Astrocyte of the spinal cord (primary cell): Measurements from ENCODE around the gene GUCA1A.

Experiments used
- DNase-seq: peaks from one replicate; pipeline ENCODE4 v3.0.0; 2011; ENCODE audit warnings: low read depth, low spot score
- H3K4me3 ChIP-seq: 2 replicates; pipeline ENCODE4 v1.5.1; 2011; ENCODE audit warnings: low read depth, mild to moderate bottlenecking, low read length, moderate library complexity
- CTCF ChIP-seq: IDR thresholded peaks from 2 replicates; pipeline ENCODE4 v1.5.1; 2012; ENCODE audit warnings: low read depth, mild to moderate bottlenecking, low read length, inconsistent platforms
- in situ Hi-C: cut with HindIII; loops from 2 replicates; pipeline ENCODE4 v1.10.0; 2017; ENCODE audit warnings: low sequenced_read_pairs

Gene GUCA1A

DNA sequence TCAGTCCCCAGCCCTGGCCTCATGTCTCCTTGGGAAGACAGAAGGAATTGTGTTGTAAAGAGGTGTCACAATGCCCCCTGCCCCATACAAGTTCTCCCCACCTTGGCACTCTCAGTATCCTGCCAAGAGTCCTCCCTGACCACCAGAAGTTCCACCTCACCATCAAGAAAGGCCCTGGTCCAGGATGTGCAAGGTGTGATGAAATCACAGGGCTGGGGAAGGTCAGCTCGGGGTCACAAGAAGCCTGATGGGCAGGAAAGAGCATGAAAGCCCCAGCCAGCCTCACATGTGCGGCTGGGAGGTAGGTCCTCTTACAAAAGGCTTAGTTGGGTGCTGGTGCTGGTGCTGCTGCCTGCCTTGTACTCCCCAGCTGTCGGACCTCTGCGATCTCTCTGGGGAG, 17.9 kb upstream of the GUCA1A start:
- TF ChIP-seq CTCF: no peak
- in situ Hi-C loops: no loop called here
- no peak for DNase-seq
- H3K4me3 ChIP-seq: no peak overlapping the region

GRCh38 chr6:42156638-42157037, 16.5 kb upstream of the GUCA1A start:
- no peak for TF ChIP-seq CTCF
- H3K4me3 ChIP-seq: no peak overlapping the region
- no peak for DNase-seq
- in situ Hi-C loops: no loop called here

DNA sequence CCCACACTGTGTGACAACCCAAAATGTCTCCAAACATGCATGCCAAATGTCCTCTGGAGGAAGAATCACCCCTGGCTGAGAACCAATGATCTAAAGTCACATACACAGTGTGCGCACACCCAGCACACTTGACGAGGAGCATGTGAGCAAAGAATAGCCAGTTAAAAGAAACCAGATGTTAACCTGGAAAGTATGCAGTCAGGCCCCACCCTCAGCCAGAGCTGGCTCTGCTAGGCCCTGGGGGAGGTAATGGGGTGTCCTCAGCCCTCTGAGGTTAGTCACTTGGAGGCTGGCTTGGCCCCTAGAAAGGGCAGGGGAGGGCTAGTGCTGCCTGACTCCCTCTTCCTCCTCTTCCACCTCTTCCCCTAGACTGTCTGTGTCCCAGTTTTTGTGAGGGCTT, 15.2 kb upstream of the GUCA1A start:
- H3K4me3 ChIP-seq: no peak overlapping the region
- no peak for TF ChIP-seq CTCF
- in situ Hi-C loops: no loop called here
- no peak for DNase-seq

DNA sequence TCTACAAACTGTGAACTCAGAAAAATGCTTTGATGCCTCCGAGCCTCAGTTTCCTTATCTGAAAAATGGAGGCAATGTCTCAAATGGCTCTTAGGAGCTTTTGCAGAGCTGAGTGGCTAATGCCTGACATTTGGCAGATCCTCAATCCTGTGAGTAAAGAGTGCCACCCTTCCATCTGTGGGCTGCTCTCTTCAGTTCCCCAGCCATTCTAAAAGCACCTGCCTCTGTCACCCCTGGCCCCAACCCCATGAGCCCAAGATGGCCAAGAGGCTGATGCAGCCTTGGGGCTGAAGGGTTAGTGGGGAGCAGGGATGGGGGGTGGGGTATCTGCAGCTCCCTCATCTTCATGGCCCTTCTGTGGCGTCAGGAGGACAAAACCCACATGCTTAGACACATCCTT, 14.5 kb upstream of the GUCA1A start:
- TF ChIP-seq CTCF: no peak
- no peak for DNase-seq
- no peak overlapping the region for H3K4me3 ChIP-seq
- in situ Hi-C loops: no loop called here

- DNase-seq: no peak
- no peak for TF ChIP-seq CTCF
- H3K4me3 ChIP-seq: no peak overlapping the region
- in situ Hi-C loops: no loop called here
Observed at GRCh38 chr6:42159431-42160024, 13.6 kb upstream of the GUCA1A start.

- in situ Hi-C loops: no loop called here
- no peak for DNase-seq
- no peak for TF ChIP-seq CTCF
- no peak overlapping the region for H3K4me3 ChIP-seq
Observed at GRCh38 chr6:42162384-42162783, 10.8 kb upstream of the GUCA1A start.

DNA sequence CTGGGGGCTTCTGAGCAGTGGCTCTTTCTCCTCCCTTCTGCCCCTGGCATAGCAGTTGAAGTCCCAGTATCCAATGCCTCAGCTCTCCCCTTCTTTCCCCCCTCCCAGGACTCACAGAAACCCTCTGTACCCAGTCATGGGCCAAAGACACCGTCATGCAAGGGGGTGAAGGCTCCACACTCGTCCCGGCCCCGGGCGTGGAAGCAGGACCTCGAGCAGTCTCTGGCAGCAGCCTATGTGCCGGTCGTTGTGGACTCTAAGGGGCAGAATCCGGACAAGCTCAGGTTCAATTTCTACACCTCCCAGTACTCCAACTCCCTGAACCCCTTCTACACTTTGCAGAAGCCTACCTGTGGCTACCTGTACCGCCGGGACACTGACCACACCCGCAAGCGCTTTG, 10.4 kb upstream of the GUCA1A start:
- no peak for TF ChIP-seq CTCF
- no peak for DNase-seq
- no peak overlapping the region for H3K4me3 ChIP-seq
- in situ Hi-C loops: no loop called here
